Neural cell (in vitro differentiated cells): ENCODE data around the gene CAMK2B.

Experiments used
- CTCF ChIP-seq: fragments of 450-650 bp; IDR thresholded peaks from 2 replicates; pipeline ENCODE4 v1.5.1; 2014; ENCODE audit warnings: antibody characterized with exemption, mild to moderate bottlenecking, moderate library complexity; ENCODE audit not compliant: poor library complexity, severe bottlenecking
- EP300 ChIP-seq: fragments of 450-650 bp; conservative IDR thresholded peaks from 2 replicates; pipeline ENCODE4 v1.6.1; 2014; ENCODE audit warnings: antibody characterized with exemption, mild to moderate bottlenecking, moderate library complexity; ENCODE audit not compliant: poor library complexity, severe bottlenecking
- EZH2 ChIP-seq: fragments of 200-600, 300-800 bp; shearing (Covaris generic), sonication (generic); IDR thresholded peaks from 2 replicates; pipeline ENCODE4 v1.6.1; 2014; ENCODE audit warnings: antibody characterized with exemption, low read length, borderline replicate concordance, mild to moderate bottlenecking; ENCODE audit not compliant: insufficient read depth, poor library complexity, severe bottlenecking
- MXI1 ChIP-seq: fragments of 450-650 bp; conservative IDR thresholded peaks from 2 replicates; pipeline ENCODE4 v1.6.1; 2014; ENCODE audit warnings: antibody characterized with exemption, mild to moderate bottlenecking; ENCODE audit not compliant: poor library complexity, severe bottlenecking
- POLR2AphosphoS5 ChIP-seq: IDR thresholded peaks from 2 replicates; pipeline ENCODE4 v1.6.1; 2012
- REST ChIP-seq: IDR thresholded peaks from 2 replicates; pipeline ENCODE4 v1.6.1; 2012; ENCODE audit warnings: borderline replicate concordance
- SMC3 ChIP-seq: fragments of 450-650 bp; conservative IDR thresholded peaks from 2 replicates; pipeline ENCODE4 v1.6.1; 2014; ENCODE audit warnings: antibody characterized with exemption, mild to moderate bottlenecking, moderate library complexity; ENCODE audit not compliant: poor library complexity
- TAF1 ChIP-seq: IDR thresholded peaks from 2 replicates; pipeline ENCODE4 v1.6.1; 2012; ENCODE audit warnings: low read depth

GRCh38 chr7:44223362-44224079 lies 101.9 kb downstream of the CAMK2B start:
- TF ChIP-seq POLR2AphosphoS5: no peak
- TF ChIP-seq CTCF: no peak
- no peak for TF ChIP-seq EZH2
- TF ChIP-seq EP300: no peak
- TF ChIP-seq REST: no peak
- TF ChIP-seq TAF1: no peak
- no peak for TF ChIP-seq MXI1
- no peak for TF ChIP-seq SMC3
